K562 (cell line): Measurements from ENCODE around the gene GADD45G. TPM values are rescaled to one million over a fixed set of nuclear protein-coding genes. Genes with fewer than 3 reads are reported as not detected.

ENCODE experiments used
- ATAC-seq: fragments of 200-7000 bp; cut with Tn5 transposase; 3 replicates; pipeline ENCODE4 v1.9.1; 2020; ENCODE audit warnings: moderate library complexity
- BruUV-seq: library from RNA; stranded (reverse); fragments of 400-500 nt; replicated peaks from 2 replicates; lab custom pipeline; 2021; lab: Mats Ljungman, UMichigan
- CTCF ChIA-PET: fragments of 300-600 bp; formaldehyde crosslinking; extraction: SDS; loops from one replicate; lab custom pipeline; 2021; ENCODE audit warnings: low intra/inter-chr PET ratio; lab: Yijun Ruan, JAX
- POLR2A ChIA-PET: fragments of 300-600, 350-650 bp; sonication (Branson Sonifier 250); formaldehyde crosslinking; extraction: SDS; loops from one replicate; lab custom pipeline; 2021; ENCODE audit warnings: antibody characterized with exemption, inconsistent platforms; lab: Yijun Ruan, JAX
- DNase-seq, 4 experiments: peaks; one replicate each; pipeline versions ENCODE4 v3.0.0 to v3.0.0-alpha.2; 2011 to 2018; ENCODE audit warnings: low spot score in 3 of 4, mixed read lengths in 3 of 4; ENCODE audit errors: extremely low read depth in 1 of 4
- FAIRE-seq: peaks from 2 replicates; lab custom pipeline; 2011; peaks lifted over from hg19 to GRCh38; lab: Jason Lieb, UNC
- H2AFZ ChIP-seq: 2 replicates; pipeline ENCODE4 v1.6.0; 2011; ENCODE audit warnings: low read depth, low read length, control low read depth, inconsistent platforms
- H3K27ac ChIP-seq: fragments of 200-600 bp; 3 replicates; pipeline ENCODE4 v1.8.0; 2011; ENCODE audit warnings: low read depth, mild to moderate bottlenecking, control low read depth, inconsistent platforms, low read length, moderate library complexity, mixed read lengths; ENCODE audit errors: extremely low read depth
- H3K27me3 ChIP-seq, 2 experiments: fragments of 300-600 bp in 1 of 2; 2 replicates in 1 of 2; 3 replicates in 1 of 2; pipeline versions ENCODE4 v1.6.0 to v1.8.0; 2011; ENCODE audit warnings: inconsistent platforms in 2 of 2, low read length in 2 of 2, mild to moderate bottlenecking in 1 of 2, mixed read lengths in 1 of 2, moderate library complexity in 1 of 2; ENCODE audit not compliant: control insufficient read depth in 2 of 2, insufficient read depth in 2 of 2
- H3K36me3 ChIP-seq: fragments of 300-600 bp; 3 replicates; pipeline ENCODE4 v1.8.0; 2011; ENCODE audit warnings: mild to moderate bottlenecking, low read length, inconsistent platforms; ENCODE audit not compliant: control insufficient read depth, insufficient read depth
- H3K4me1 ChIP-seq, 2 experiments: fragments of 200-600 bp in 1 of 2; replicated peaks in 1 of 2; 2 replicates in 1 of 2; 3 replicates in 1 of 2; pipeline versions ENCODE4 v1.5.1 to v1.8.0; 2011; ENCODE audit warnings: inconsistent platforms in 2 of 2, low read length in 2 of 2, mild to moderate bottlenecking in 1 of 2, mixed read lengths in 1 of 2, moderate library complexity in 1 of 2; ENCODE audit not compliant: control insufficient read depth in 2 of 2, insufficient read depth in 2 of 2
- H3K4me2 ChIP-seq: 2 replicates; pipeline ENCODE4 v1.6.1; 2011; ENCODE audit warnings: low read length, control low read depth, inconsistent platforms, mixed read lengths; ENCODE audit not compliant: insufficient read depth
- H3K4me3 ChIP-seq: fragments of 200-600 bp; sonication (generic), shearing (Covaris generic); 2 replicates; pipeline ENCODE4 v1.5.1; 2016; ENCODE audit warnings: control low read depth, inconsistent platforms
- H3K79me2 ChIP-seq: fragments of 200-600 bp; 3 replicates; pipeline ENCODE4 v1.8.0; 2011; ENCODE audit warnings: low read length, inconsistent platforms; ENCODE audit not compliant: control insufficient read depth, insufficient read depth
- H3K9ac ChIP-seq, 2 experiments: 2 replicates each; pipeline versions ENCODE4 v1.6.0 to v1.6.1; 2011; ENCODE audit warnings: low read depth in 2 of 2, low read length in 2 of 2, control low read depth in 1 of 2, inconsistent platforms in 1 of 2, mild to moderate bottlenecking in 1 of 2, mixed read lengths in 1 of 2; ENCODE audit not compliant: insufficient read depth in 1 of 2
- H3K9me1 ChIP-seq: one replicate; pipeline ENCODE4 v1.6.0; 2011; ENCODE audit warnings: inconsistent platforms, mild to moderate bottlenecking, low read length, moderate library complexity; ENCODE audit not compliant: control insufficient read depth, insufficient read depth
- H3K9me3 ChIP-seq: replicated peaks from 2 replicates; pipeline ENCODE4 v1.5.1; 2011; ENCODE audit warnings: low read depth, low read length, inconsistent platforms; ENCODE audit not compliant: control insufficient read depth, insufficient read depth
- H4K20me1 ChIP-seq: replicated peaks from 2 replicates; pipeline ENCODE4 v1.6.1; 2011; ENCODE audit warnings: low read length, inconsistent platforms, mixed read lengths; ENCODE audit not compliant: control insufficient read depth, insufficient read depth
- ARHGAP35 ChIP-seq: fragments of 450-650 bp; IDR thresholded peaks from 2 replicates; pipeline ENCODE4 v1.6.1; 2018; ENCODE audit not compliant: partially characterized antibody
- EGR1 ChIP-seq: fragments of 450-650 bp; conservative IDR thresholded peaks from 2 replicates; pipeline ENCODE4 v1.6.1; 2017; ENCODE audit warnings: mild to moderate bottlenecking
- ERF ChIP-seq: fragments of 450-650 bp; formaldehyde crosslinking; IDR thresholded peaks from 2 replicates; pipeline ENCODE4 v1.4.0; 2020; ENCODE audit warnings: mild to moderate bottlenecking, mixed read lengths
- JUND ChIP-seq, 2 experiments: IDR thresholded peaks; 2 replicates in 1 of 2; 3 replicates in 1 of 2; pipeline ENCODE4 v1.6.1; 2011; ENCODE audit warnings: borderline replicate concordance in 2 of 2, low read depth in 2 of 2, low read length in 2 of 2, improper control_type of control experiment in 1 of 2, missing biosample characterization in 1 of 2, missing genetic modification characterization in 1 of 2, missing genetic modification reagents in 1 of 2
- NFIC ChIP-seq: fragments of 450-650 bp; IDR thresholded peaks from 2 replicates; pipeline ENCODE4 v1.6.1; 2017; ENCODE audit warnings: mild to moderate bottlenecking, inconsistent platforms
- NFXL1 ChIP-seq: fragments of 450-650 bp; formaldehyde crosslinking; IDR thresholded peaks from 2 replicates; pipeline ENCODE4 v1.4.0; 2021; ENCODE audit warnings: mild to moderate bottlenecking
- RAD51 ChIP-seq: fragments of 450-650 bp; IDR thresholded peaks from 2 replicates; pipeline ENCODE4 v1.7.1; 2016; ENCODE audit warnings: low read depth, mild to moderate bottlenecking, borderline replicate concordance
- RBFOX2 ChIP-seq: fragments of 200-400 bp; formaldehyde crosslinking; IDR thresholded peaks from 2 replicates; pipeline ENCODE4 v1.6.1; 2017; ENCODE audit warnings: low read depth, mild to moderate bottlenecking, low read length, moderate library complexity
- RNF219 ChIP-seq: fragments of 250-450 bp; sonication (Bioruptor Pico); IDR thresholded peaks from 2 replicates; pipeline ENCODE4 v1.5.0; 2022; ENCODE audit warnings: mild to moderate bottlenecking
- SMC3 ChIP-seq: conservative IDR thresholded peaks from 2 replicates; pipeline ENCODE4 v1.6.1; 2011; ENCODE audit warnings: low read depth, low read length, improper control_type of control experiment; ENCODE audit not compliant: insufficient read depth
- TRIM28 ChIP-seq: fragments of 450-650 bp; IDR thresholded peaks from 2 replicates; pipeline ENCODE4 v1.6.1; 2017
- ZNF668 ChIP-seq: fragments of 250-450 bp; sonication (Bioruptor Pico); IDR thresholded peaks from 2 replicates; pipeline ENCODE4 v1.8.0; 2022; ENCODE audit warnings: mild to moderate bottlenecking, inconsistent platforms
- ZNF717 ChIP-seq: fragments of 250-450 bp; sonication (Bioruptor Pico); IDR thresholded peaks from 2 replicates; pipeline ENCODE4 v1.5.0; 2021
- WGBS: fragments of 100-300 bp; shearing (Covaris generic); methylation state at CpG from one replicate; pipeline ENCODE4 v1.1.6; 2016; ENCODE audit warnings: low coverage, mixed read lengths; ENCODE audit not compliant: insufficient coverage; ENCODE audit errors: missing lambda C conversion rate; 5-methylcytosine and 5-hydroxymethylcytosine counted together
- in situ Hi-C: fragments of 300-500 bp; cut with MboI; formaldehyde crosslinking; loops from 4 replicates; pipeline ENCODE4 v1.15.0; 2018; ENCODE audit warnings: inconsistent platforms, mixed read lengths
- intact Hi-C: fragments of 100-400 bp; cut with micrococcal nuclease; formaldehyde crosslinking; loops from 2 replicates; pipeline ENCODE4 v1.14.2; 2022
- polyA plus RNA-seq, 8 experiments: library from polyadenylated mRNA; depleted of rRNA in 4 of 8; stranded (reverse) in 5 of 8; unstranded in 3 of 8; fragments of >200 nt; fragmentation: Nextera tagmentation in 2 of 8; fragmentation: Illumina TruSeq in 1 of 8; extraction: Ambion mirVana in 2 of 8; extraction: Trizol in 1 of 8; gene quantifications; 2 replicates each; pipeline versions ENCODE4 v1.2.1 to v1.2.3, GENCODE V29; 2011 to 2014; ENCODE audit warnings: inconsistent platforms in 1 of 8, missing spikeins in 1 of 8
- total RNA-seq, 7 experiments: library from RNA; depleted of rRNA in 6 of 7; stranded (reverse); fragments of >200 nt in 6 of 7; fragmentation: Illumina TruSeq in 2 of 7; extraction: Trizol in 2 of 7; gene quantifications; 2 replicates each; pipeline versions ENCODE4 v1.2.1 to v1.2.3, GENCODE V29; 2011 to 2021; ENCODE audit warnings: low replicate concordance in 1 of 7

GADD45G gene
- total and polyA plus RNA-seq, 9 of the 15 experiments (the other 6 are each of a cell fraction or from before 2014, with no cell fraction given), result 0.20 to 0.34 TPM; not detected in 7

GRCh38 chr9:89577363-89577762 is 27.4 kb upstream of the GADD45G start:
- Histone ChIP-seq H3K9me3 (no peaks in the 10 kb centered on the region), H2AFZ (no peak overlapping the region), H3K4me2 (no peak overlapping the region), H4K20me1 (no peaks in the 10 kb centered on the region), H3K9me1 (no peaks in the 10 kb centered on the region), H3K27me3 (0 out of 5 replicates have a peak, but pooled peaks cover 0 to 6% of the 10 kb centered on the region in 2 experiments), H3K79me2 (no peaks in the 10 kb centered on the region), H3K9ac (no peak overlapping the region), H3K4me1 (no peaks in the 10 kb centered on the region), H3K27ac (no peak overlapping the region), H3K36me3 (no peaks in the 10 kb centered on the region), H3K4me3 (no peak overlapping the region)
- WGBS, result 0% methylated on average over 3 of the region's 3 CpGs
- in situ Hi-C loops, result loop anchor here (25.0 kb wide), 1 partner anchor 1310 kb away; no protein-coding TSS in a partner anchor
- intact Hi-C loops, result no loop called here
- FAIRE-seq (no peak), DNase-seq (no peak), ATAC-seq (no peak)
- BruUV-seq, result no TSS peak
- ChIA-PET CTCF (no interaction called here), POLR2A (no interaction called here)
- TF ChIP-seq EGR1 (no peak), ARHGAP35 (no peak), RAD51 (no peak), SMC3 (no peak), RBFOX2 (no peak), TRIM28 (no peak), RNF219 (CRISPR knock-in tag) (no peak), NFXL1 (CRISPR knock-in tag) (no peak), ZNF717 (CRISPR knock-in tag) (no peak), ERF (CRISPR knock-in tag) (no peak), ZNF668 (CRISPR knock-in tag) (no peak), NFIC (no peak), JUND (IDR thresholded peaks at IDR 0.05; ENCODE audit: borderline replicate concordance, low read depth, low read length) (no peak), JUND (tag; IDR thresholded peaks at IDR 0.05; ENCODE audit: borderline replicate concordance, low read depth, low read length) (no peak)
